Suprapubic skin (tissue), 3 donors: Measurements from ENCODE around the gene GARIN3.

Experiments
- CTCF ChIP-seq, 2 donors: fragments of 200-600 bp in 1 of 2; fragments of 450-650 bp in 1 of 2; sonication (generic) in 1 of 2; IDR thresholded peaks; one replicate each; pipeline ENCODE4 v1.5.1; 2016 to 2019; ENCODE audit warnings: antibody characterized with exemption in 2 of 2, mild to moderate bottlenecking in 1 of 2, moderate library complexity in 1 of 2
- EP300 ChIP-seq: sonication (generic); formaldehyde crosslinking; IDR thresholded peaks from one replicate; pipeline ENCODE4 v1.6.1; 2017; ENCODE audit warnings: antibody characterized with exemption

- no peak for TF ChIP-seq CTCF (IDR thresholded peaks at IDR 0.05)
- no peak for TF ChIP-seq EP300
Measured at GRCh38 chr5:157113002-157113401, 53.1 kb downstream of the GARIN3 start.
